IMR-90 (cell line): Measurements from ENCODE around the gene PRDM15.

Experiments
- CEBPB ChIP-seq: IDR thresholded peaks from 2 replicates; pipeline ENCODE4 v1.6.1; 2012; ENCODE audit warnings: low read depth, low read length, improper control_type of control experiment
- POLR2A ChIP-seq: IDR thresholded peaks from 2 replicates; pipeline ENCODE4 v1.6.1; 2012; ENCODE audit warnings: mild to moderate bottlenecking, low read depth, low read length
- TF ChIP-seq, protein P1 (sequence below): conservative IDR thresholded peaks from 2 replicates; pipeline ENCODE4 v1.5.1; 2012; ENCODE audit warnings: mild to moderate bottlenecking, low read depth, low read length, improper control_type of control experiment
- TF ChIP-seq, protein P2 (sequence below): fragments of 150-350 bp; IDR thresholded peaks from 2 replicates; pipeline ENCODE4 v1.6.1; 2017; ENCODE audit warnings: mild to moderate bottlenecking, antibody characterized with exemption, low read length, low read depth

DNA sequence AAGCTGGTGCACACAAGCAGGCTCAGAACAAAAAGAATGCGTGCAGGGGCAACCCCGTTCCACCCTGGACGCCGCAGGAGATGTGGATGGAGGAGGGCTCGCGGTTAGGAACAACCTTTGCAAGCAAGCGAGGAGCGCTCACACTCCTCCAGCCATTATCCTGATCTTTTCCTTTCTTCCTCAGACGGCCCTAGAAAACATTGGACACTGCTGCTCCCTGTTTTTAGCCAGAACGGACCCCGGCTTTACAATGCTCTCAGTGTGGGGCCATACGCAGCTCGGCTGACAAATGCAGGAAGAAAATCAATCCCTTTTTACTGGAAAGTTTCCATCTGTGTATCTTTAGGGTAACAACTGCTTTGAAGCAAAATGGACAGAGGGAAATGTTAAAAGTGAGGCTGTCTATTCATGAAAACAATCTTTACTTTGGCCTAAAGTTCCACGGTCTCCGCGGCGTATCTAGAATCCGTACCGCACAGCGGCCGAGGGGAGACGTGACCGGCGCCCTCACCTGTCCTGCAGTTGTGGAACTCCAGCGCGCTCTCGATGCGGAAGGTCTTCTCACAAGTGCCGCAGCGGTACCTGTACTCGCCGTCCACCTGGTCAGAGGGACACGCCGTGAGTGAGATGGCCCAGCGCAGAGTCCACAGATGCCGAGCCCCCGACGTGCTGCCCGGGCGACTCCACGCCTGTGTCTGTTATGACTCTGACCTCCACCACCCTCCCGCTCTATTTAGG, 44.0 kb downstream of the PRDM15 start:
- TF ChIP-seq, protein P1, sequence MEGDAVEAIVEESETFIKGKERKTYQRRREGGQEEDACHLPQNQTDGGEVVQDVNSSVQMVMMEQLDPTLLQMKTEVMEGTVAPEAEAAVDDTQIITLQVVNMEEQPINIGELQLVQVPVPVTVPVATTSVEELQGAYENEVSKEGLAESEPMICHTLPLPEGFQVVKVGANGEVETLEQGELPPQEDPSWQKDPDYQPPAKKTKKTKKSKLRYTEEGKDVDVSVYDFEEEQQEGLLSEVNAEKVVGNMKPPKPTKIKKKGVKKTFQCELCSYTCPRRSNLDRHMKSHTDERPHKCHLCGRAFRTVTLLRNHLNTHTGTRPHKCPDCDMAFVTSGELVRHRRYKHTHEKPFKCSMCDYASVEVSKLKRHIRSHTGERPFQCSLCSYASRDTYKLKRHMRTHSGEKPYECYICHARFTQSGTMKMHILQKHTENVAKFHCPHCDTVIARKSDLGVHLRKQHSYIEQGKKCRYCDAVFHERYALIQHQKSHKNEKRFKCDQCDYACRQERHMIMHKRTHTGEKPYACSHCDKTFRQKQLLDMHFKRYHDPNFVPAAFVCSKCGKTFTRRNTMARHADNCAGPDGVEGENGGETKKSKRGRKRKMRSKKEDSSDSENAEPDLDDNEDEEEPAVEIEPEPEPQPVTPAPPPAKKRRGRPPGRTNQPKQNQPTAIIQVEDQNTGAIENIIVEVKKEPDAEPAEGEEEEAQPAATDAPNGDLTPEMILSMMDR: no peak
- TF ChIP-seq POLR2A: no peak
- TF ChIP-seq CEBPB: no peak
- TF ChIP-seq, protein P2, sequence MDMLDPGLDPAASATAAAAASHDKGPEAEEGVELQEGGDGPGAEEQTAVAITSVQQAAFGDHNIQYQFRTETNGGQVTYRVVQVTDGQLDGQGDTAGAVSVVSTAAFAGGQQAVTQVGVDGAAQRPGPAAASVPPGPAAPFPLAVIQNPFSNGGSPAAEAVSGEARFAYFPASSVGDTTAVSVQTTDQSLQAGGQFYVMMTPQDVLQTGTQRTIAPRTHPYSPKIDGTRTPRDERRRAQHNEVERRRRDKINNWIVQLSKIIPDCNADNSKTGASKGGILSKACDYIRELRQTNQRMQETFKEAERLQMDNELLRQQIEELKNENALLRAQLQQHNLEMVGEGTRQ: no peak
